OCI-LY7 (cell line): ENCODE data around the gene MGA. TPM values are rescaled to one million over a fixed set of nuclear protein-coding genes. Genes with fewer than 3 reads are reported as not detected.

Experiments used
- BruUV-seq: library from RNA; stranded (reverse); fragments of 400-500 nt; replicated peaks from 2 replicates; lab custom pipeline; 2021; lab: Mats Ljungman, UMichigan
- CTCF ChIA-PET: fragments of 300-600 bp; sonication (Branson Sonifier 250); formaldehyde crosslinking; loops from one replicate; lab custom pipeline; 2022; ENCODE audit warnings: antibody characterized with exemption; ENCODE audit not compliant: unreplicated experiment; lab: Charles Lee
- POLR2A ChIA-PET: fragments of 300-600 bp; sonication (Branson Sonifier 250); formaldehyde crosslinking; loops from one replicate; lab custom pipeline; 2022; ENCODE audit warnings: antibody characterized with exemption; lab: Charles Lee
- DNase-seq: peaks from one replicate; pipeline ENCODE4 v3.0.0-alpha.2; 2015; ENCODE audit warnings: low spot score
- H2AFZ ChIP-seq: fragments of 200-600 bp; sonication (generic), shearing (Covaris generic); 2 replicates; pipeline ENCODE4 v1.6.1; 2014; ENCODE audit warnings: mild to moderate bottlenecking, antibody characterized with exemption, low read length, moderate library complexity
- H3K27ac ChIP-seq: fragments of 200-600 bp; sonication (generic); 2 replicates; pipeline ENCODE4 v1.5.1; 2014; ENCODE audit warnings: mixed run types, low read depth, mild to moderate bottlenecking, moderate library complexity, low read length, inconsistent platforms; ENCODE audit not compliant: poor library complexity, severe bottlenecking
- H3K36me3 ChIP-seq: fragments of 200-600 bp; sonication (generic); 2 replicates; pipeline ENCODE4 v1.6.1; 2014; ENCODE audit warnings: mild to moderate bottlenecking, antibody characterized with exemption, low read length, moderate library complexity, mixed read lengths; ENCODE audit not compliant: insufficient read depth
- H3K4me1 ChIP-seq: fragments of 200-600 bp; sonication (generic); 2 replicates; pipeline ENCODE4 v1.5.1; 2014; ENCODE audit warnings: mild to moderate bottlenecking, low read length; ENCODE audit not compliant: insufficient read depth, poor library complexity, severe bottlenecking
- H3K4me2 ChIP-seq: fragments of 200-600 bp; sonication (generic); 2 replicates; pipeline ENCODE4 v1.6.1; 2014; ENCODE audit warnings: mild to moderate bottlenecking, low read length
- H3K4me3 ChIP-seq: fragments of 200-600 bp; sonication (generic); 2 replicates; pipeline ENCODE4 v1.5.1; 2014; ENCODE audit warnings: mild to moderate bottlenecking, low read depth, low read length; ENCODE audit not compliant: poor library complexity, severe bottlenecking
- H3K79me2 ChIP-seq: fragments of 200-600 bp; sonication (generic); 2 replicates; pipeline ENCODE4 v1.6.1; 2016; ENCODE audit warnings: low read depth, mild to moderate bottlenecking, low read length, moderate library complexity, mixed read lengths; ENCODE audit not compliant: insufficient read depth
- H3K9me2 ChIP-seq: fragments of 200-600 bp; sonication (generic); 2 replicates; pipeline ENCODE4 v1.6.1; 2016; ENCODE audit warnings: mild to moderate bottlenecking, low read length, mixed read lengths; ENCODE audit not compliant: insufficient read depth
- H3K9me3 ChIP-seq: fragments of 200-600 bp; sonication (generic); 2 replicates; pipeline ENCODE4 v1.6.1; 2014; ENCODE audit warnings: mild to moderate bottlenecking, mixed run types, low read length, mixed read lengths
- H4K20me1 ChIP-seq: fragments of 200-600 bp; sonication (generic); 2 replicates; pipeline ENCODE4 v1.6.1; 2014; ENCODE audit warnings: mild to moderate bottlenecking, antibody characterized with exemption, low read length, moderate library complexity, mixed read lengths; ENCODE audit not compliant: insufficient read depth
- EZH2phosphoT487 ChIP-seq: fragments of 200-600 bp; sonication (generic); IDR thresholded peaks from 2 replicates; pipeline ENCODE4 v1.6.1; 2018; ENCODE audit warnings: low read depth, borderline replicate concordance, mild to moderate bottlenecking, mixed run types, antibody characterized with exemption, low read length, moderate library complexity, mixed read lengths
- intact Hi-C: fragments of 100-400 bp; cut with micrococcal nuclease; formaldehyde crosslinking; loops from one replicate; pipeline ENCODE4 v1.10.0; 2022; ENCODE audit not compliant: unreplicated experiment
- total RNA-seq, 2 experiments: library from RNA; depleted of rRNA in 1 of 2; stranded (reverse); fragments of >200 nt in 1 of 2; shearing (Covaris generic) in 1 of 2; gene quantifications; 2 replicates each; pipeline ENCODE4 v1.2.3, GENCODE V29; 2014 to 2022
- TF ChIP-seq, protein P1 (sequence below): fragments of 200-600 bp; sonication (generic); conservative IDR thresholded peaks from 2 replicates; pipeline ENCODE4 v1.5.1; 2014; ENCODE audit warnings: mild to moderate bottlenecking, antibody characterized with exemption, low read length, moderate library complexity, mixed read lengths

Gene MGA
- total RNA-seq, 2 experiments from 2014 or later: 48.8 to 59.1 TPM

DNA sequence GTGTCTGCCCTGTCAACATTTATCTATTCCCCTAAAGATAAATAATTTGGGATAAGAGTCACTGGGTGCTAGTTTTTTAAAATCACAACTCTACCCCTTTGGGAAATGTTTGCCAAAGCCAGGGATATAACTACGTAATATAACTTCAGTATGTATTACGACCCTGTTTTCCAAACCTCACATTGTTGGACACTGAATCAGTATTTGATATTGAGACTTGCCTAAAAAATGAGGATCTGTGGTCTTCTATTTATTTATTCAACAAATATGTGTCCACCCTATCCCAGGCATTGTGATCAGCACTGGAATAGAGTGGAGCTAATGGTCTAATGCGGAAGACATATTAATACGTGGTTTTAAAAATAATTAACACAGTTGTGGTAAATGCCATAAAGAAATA is 4.5 kb upstream of the MGA start:
- ChIA-PET CTCF (no interaction called here), POLR2A (interaction anchor here (0.6 kb wide), 1 partner anchor 832 kb away, joined by 3 read pairs; no protein-coding TSS in a partner anchor)
- H3K79me2 ChIP-seq: peaks cover 1% of the 10 kb centered on the region; the same call in 1 of the 2 replicates
- intact Hi-C loops: no loop called here
- H3K27ac ChIP-seq: no peak overlapping the region
- no TSS peak for BruUV-seq
- H3K4me2 ChIP-seq: no peak overlapping the region
- peaks cover 12% of the 10 kb centered on the region for H3K4me1 ChIP-seq
- DNase-seq: no peak
- no peak for TF ChIP-seq EZH2phosphoT487
- H3K36me3 ChIP-seq: no peaks in the 10 kb centered on the region
- H3K9me3 ChIP-seq: 0 out of 2 replicates have a peak, but pooled peaks cover 2% of the 10 kb centered on the region
- H3K4me3 ChIP-seq: no peak overlapping the region
- H4K20me1 ChIP-seq: no peaks in the 10 kb centered on the region
- no peak overlapping the region for H2AFZ ChIP-seq
- H3K9me2 ChIP-seq: no peaks in the 10 kb centered on the region

DNA sequence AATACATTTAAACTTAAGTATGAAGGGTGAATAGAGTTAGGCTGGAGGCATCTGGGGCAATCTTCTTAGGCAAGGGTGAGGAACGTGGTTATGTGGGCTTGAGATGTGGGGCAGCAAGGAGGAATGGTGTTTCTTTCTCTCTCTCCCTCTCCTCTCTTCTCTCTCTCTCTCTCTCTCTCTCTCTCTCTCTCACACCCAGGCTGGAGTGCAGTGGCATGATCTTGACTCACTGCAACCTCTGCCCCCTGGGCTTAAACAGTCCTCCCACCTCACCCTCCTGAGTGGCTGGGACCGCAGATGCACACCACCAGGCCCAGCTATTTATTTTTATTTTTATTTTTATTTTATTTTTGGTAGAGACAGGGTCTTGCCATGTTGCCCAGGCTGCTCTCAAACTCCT is 4.0 kb upstream of the MGA start:
- intact Hi-C loops: no loop called here
- Histone ChIP-seq H4K20me1 (no peaks in the 10 kb centered on the region), H3K9me2 (no peaks in the 10 kb centered on the region), H3K4me3 (no peak overlapping the region), H3K36me3 (no peaks in the 10 kb centered on the region), H2AFZ (no peak overlapping the region), H3K27ac (no peak overlapping the region), H3K79me2 (peaks cover 6% of the 10 kb centered on the region), H3K4me1 (peaks cover 12% of the 10 kb centered on the region), H3K4me2 (no peak overlapping the region), H3K9me3 (no peaks in the 10 kb centered on the region)
- no peak for DNase-seq
- BruUV-seq: no TSS peak
- POLR2A ChIA-PET: no interaction called here
- CTCF ChIA-PET: no interaction called here
- TF ChIP-seq, protein P1, sequence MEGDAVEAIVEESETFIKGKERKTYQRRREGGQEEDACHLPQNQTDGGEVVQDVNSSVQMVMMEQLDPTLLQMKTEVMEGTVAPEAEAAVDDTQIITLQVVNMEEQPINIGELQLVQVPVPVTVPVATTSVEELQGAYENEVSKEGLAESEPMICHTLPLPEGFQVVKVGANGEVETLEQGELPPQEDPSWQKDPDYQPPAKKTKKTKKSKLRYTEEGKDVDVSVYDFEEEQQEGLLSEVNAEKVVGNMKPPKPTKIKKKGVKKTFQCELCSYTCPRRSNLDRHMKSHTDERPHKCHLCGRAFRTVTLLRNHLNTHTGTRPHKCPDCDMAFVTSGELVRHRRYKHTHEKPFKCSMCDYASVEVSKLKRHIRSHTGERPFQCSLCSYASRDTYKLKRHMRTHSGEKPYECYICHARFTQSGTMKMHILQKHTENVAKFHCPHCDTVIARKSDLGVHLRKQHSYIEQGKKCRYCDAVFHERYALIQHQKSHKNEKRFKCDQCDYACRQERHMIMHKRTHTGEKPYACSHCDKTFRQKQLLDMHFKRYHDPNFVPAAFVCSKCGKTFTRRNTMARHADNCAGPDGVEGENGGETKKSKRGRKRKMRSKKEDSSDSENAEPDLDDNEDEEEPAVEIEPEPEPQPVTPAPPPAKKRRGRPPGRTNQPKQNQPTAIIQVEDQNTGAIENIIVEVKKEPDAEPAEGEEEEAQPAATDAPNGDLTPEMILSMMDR: no peak
- TF ChIP-seq EZH2phosphoT487: no peak

DNA sequence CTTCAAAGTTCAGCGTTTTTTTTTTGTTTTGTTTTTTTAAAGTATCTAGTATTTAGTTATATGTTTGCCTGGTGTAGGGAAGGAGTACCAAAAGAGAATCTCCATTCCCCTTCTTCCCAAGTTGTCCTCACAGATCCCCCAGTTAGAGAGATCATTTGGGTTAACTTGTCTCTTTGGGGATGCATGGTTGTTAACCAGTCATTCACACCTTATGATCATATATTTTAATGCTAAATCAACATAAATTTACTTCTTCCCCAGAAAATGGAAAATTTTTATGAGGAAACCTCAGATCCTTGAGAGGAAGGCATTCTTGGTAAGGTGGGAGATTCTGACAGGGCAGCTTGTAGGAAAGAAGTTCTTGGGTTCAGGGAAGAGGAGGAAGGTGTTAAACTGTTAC is 1.5 kb upstream of the MGA start:
- no peak overlapping the region for H3K4me2 ChIP-seq
- TF ChIP-seq, protein P1: no peak
- no peak for TF ChIP-seq EZH2phosphoT487
- no TSS peak for BruUV-seq
- H3K9me2 ChIP-seq: no peaks in the 10 kb centered on the region
- ChIA-PET CTCF (no interaction called here), POLR2A (interaction anchor here (1.0 kb wide), 1 partner anchor 12 kb away, joined by 4 read pairs; no protein-coding TSS in a partner anchor)
- no peak overlapping the region for H2AFZ ChIP-seq
- H3K4me1 ChIP-seq: peaks cover 27% of the 10 kb centered on the region
- no peaks in the 10 kb centered on the region for H3K9me3 ChIP-seq
- intact Hi-C loops: no loop called here
- no peak overlapping the region for H3K27ac ChIP-seq
- peaks cover 11% of the 10 kb centered on the region; the same call in 1 of the 2 replicates for H4K20me1 ChIP-seq
- no peaks in the 10 kb centered on the region for H3K36me3 ChIP-seq
- no peak for DNase-seq
- peaks cover 31% of the 10 kb centered on the region for H3K79me2 ChIP-seq
- H3K4me3 ChIP-seq: no peak overlapping the region
